ENCODE results near the gene GPR162. TPM values are rescaled to one million over a fixed set of nuclear protein-coding genes. Genes with fewer than 3 reads are reported as not detected.

GPR162 gene
- total and polyA plus RNA-seq, 3 experiments from 2014 or later = 0.11 TPM; not detected in 2

DNA sequence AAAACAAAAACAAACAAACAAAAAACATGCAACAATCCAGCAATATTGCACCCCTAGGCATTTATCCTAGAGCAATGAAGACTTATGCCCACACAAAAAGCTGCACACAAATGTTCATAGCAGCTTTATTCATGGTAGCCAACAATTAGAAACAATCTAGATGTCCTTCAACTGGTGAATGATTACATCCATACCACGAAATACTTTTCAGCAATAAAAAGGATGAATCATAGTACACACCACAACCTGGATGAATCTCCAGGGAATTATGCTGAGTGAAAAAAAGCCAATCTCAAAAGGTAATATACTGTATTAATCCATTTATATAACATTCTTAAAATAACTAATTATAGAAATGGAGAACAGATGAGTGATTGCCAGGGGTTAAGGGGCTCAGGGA lies 14.5 kb upstream of the GPR162 start:
- CTCF ChIA-PET = interaction anchor here (1.5 kb wide), 1 partner anchor 28 kb away, joined by 3 read pairs; no protein-coding TSS in a partner anchor
- Histone ChIP-seq H3K36me3 (ENCODE audit: insufficient read depth, low read length) (no peaks in the 10 kb centered on the region), H3K4me3 (ENCODE audit: low read length) (no peak overlapping the region), H3K27me3 (ENCODE audit: insufficient read depth, low read length, poor library complexity, severe bottlenecking) (no peaks in the 10 kb centered on the region), H3K9me3 (ENCODE audit: low read length) (no peaks in the 10 kb centered on the region), H3K4me1 (ENCODE audit: insufficient read depth, low read length) (no peaks in the 10 kb centered on the region), H3K27ac (ENCODE audit: low read depth, low read length) (no peak overlapping the region)
- H3K4me1 Mint-ChIP-seq = no peaks in the 10 kb centered on the region
- no peak for DNase-seq
- H3K27me3 Mint-ChIP-seq = peaks cover 0 to 3% of the 10 kb centered on the region in 2 donors
- H3K27ac Mint-ChIP-seq = no peak overlapping the region
- POLR2A ChIA-PET = no interaction called here
- no peaks in the 10 kb centered on the region for H3K9me3 Mint-ChIP-seq
- no peaks in the 10 kb centered on the region for H3K36me3 Mint-ChIP-seq
- H3K4me3 Mint-ChIP-seq = no peak overlapping the region

DNA sequence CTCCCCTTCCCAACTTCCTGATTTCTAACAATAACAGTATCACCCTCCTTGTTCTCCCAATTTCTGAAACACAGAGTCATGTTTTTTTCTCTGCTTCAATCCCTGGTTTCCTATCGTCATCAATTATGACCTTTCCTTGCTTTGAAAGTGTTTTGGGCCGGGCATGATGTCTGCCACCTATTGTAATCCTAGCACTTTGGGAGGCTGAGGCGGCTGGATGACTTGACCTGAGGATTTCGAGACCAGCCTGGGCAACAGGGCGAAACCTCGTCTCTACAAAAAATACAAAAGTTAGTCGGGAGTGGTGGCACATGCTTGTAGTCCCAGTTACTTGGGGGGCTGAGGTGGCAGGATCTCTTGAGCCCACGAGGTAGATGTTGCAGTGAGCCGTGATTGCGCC lies 12.6 kb upstream of the GPR162 start:
- no peaks in the 10 kb centered on the region for H3K4me1 Mint-ChIP-seq
- Histone ChIP-seq H3K27me3 (ENCODE audit: insufficient read depth, low read length, poor library complexity, severe bottlenecking) (no peaks in the 10 kb centered on the region), H3K4me1 (ENCODE audit: insufficient read depth, low read length) (no peaks in the 10 kb centered on the region), H3K27ac (ENCODE audit: low read depth, low read length) (no peak overlapping the region), H3K9me3 (ENCODE audit: low read length) (no peaks in the 10 kb centered on the region), H3K36me3 (ENCODE audit: insufficient read depth, low read length) (no peaks in the 10 kb centered on the region), H3K4me3 (ENCODE audit: low read length) (no peak overlapping the region)
- ChIA-PET POLR2A (no interaction called here), CTCF (interaction anchor here (1.2 kb wide), 1 partner anchor 27 kb away, joined by 3 read pairs; no protein-coding TSS in a partner anchor)
- H3K4me3 Mint-ChIP-seq = no peak overlapping the region
- H3K27me3 Mint-ChIP-seq = peaks cover 3 to 7% of the 10 kb centered on the region in 2 donors
- DNase-seq = no peak
- no peak overlapping the region for H3K27ac Mint-ChIP-seq
- H3K36me3 Mint-ChIP-seq = no peaks in the 10 kb centered on the region
- no peaks in the 10 kb centered on the region for H3K9me3 Mint-ChIP-seq

DNA sequence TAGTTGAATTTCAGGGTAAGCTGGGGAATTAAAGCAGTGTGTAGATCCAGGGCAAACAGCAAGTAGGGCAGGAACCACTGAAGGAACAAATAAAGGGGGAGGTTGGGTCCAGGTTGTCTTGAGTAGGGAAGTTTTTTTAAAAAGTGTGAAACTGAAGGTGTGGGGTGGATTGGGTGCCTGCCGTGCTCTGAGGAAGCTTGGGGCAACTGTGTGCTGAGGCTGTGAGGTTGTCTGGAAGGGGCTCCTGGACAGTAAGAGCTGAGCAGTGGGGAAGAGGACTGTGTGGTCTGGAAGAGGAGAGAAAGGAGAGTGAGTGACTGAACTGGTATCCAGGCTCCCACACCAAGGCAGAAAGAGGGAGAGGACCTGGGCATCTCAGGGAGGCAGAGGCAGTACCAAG lies 10.9 kb upstream of the GPR162 start:
- H3K36me3 ChIP-seq (ENCODE audit: insufficient read depth, low read length) = no peaks in the 10 kb centered on the region
- H3K36me3 Mint-ChIP-seq = no peaks in the 10 kb centered on the region
- peak overlapping the region in 2 of 8 donors; percentile 23 to 39 for H3K27ac Mint-ChIP-seq
- ChIA-PET POLR2A (interaction anchor here (0.7 kb wide), 1 partner anchor 308 kb away, joined by 5 read pairs; no protein-coding TSS in a partner anchor), CTCF (interaction anchor here (0.6 kb wide), 1 partner anchor 14 kb away, joined by 3 read pairs; no protein-coding TSS in a partner anchor)
- no peak overlapping the region for H3K27ac ChIP-seq (ENCODE audit: low read depth, low read length)
- H3K9me3 Mint-ChIP-seq = no peaks in the 10 kb centered on the region
- no peak overlapping the region for H3K4me3 ChIP-seq (ENCODE audit: low read length)
- no peaks in the 10 kb centered on the region for H3K4me1 ChIP-seq (ENCODE audit: insufficient read depth, low read length)
- no peak for DNase-seq
- H3K27me3 Mint-ChIP-seq = peaks cover 3 to 10% of the 10 kb centered on the region in 2 donors
- H3K4me3 Mint-ChIP-seq = no peak overlapping the region
- no peaks in the 10 kb centered on the region for H3K9me3 ChIP-seq (ENCODE audit: low read length)
- H3K4me1 Mint-ChIP-seq = no peaks in the 10 kb centered on the region
- no peaks in the 10 kb centered on the region for H3K27me3 ChIP-seq (ENCODE audit: insufficient read depth, low read length, poor library complexity, severe bottlenecking)

DNA sequence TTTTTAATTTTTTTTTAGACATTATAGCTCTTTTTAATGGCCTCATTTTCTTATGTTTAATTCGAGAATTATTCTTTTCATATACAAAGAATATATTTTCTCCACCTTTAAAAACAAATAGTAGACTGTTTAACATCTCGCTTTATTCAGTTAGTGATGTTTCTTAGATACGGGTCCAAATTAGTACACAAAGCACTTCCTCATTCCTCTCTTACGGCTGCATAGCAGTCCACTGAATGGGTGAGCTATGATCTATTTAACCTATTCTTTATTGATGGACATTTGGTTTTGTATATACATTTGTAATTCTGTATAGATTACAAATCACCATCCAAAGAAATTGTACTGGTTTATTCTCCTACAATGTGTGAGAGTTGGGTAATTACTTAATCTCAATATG lies 8.3 kb upstream of the GPR162 start:
- Mint-ChIP-seq H3K9me3 (no peaks in the 10 kb centered on the region), H3K36me3 (no peaks in the 10 kb centered on the region), H3K4me1 (no peaks in the 10 kb centered on the region), H3K27ac (no peak overlapping the region), H3K27me3 (peaks cover 5 to 11% of the 10 kb centered on the region in 2 donors), H3K4me3 (no peak overlapping the region)
- ChIA-PET CTCF (interaction anchor here (0.7 to 1.5 kb wide), 3 partner anchors 20 to 59 kb away, joined by 3 read pairs; no protein-coding TSS in a partner anchor), POLR2A (interaction anchor here (0.5 kb wide), 1 partner anchor 12 kb away, joined by 4 read pairs; no protein-coding TSS in a partner anchor)
- peaks cover 11% of the 10 kb centered on the region for H3K36me3 ChIP-seq (ENCODE audit: insufficient read depth, low read length)
- DNase-seq = no peak
- no peaks in the 10 kb centered on the region for H3K4me1 ChIP-seq (ENCODE audit: insufficient read depth, low read length)
- no peaks in the 10 kb centered on the region for H3K27me3 ChIP-seq (ENCODE audit: insufficient read depth, low read length, poor library complexity, severe bottlenecking)
- H3K4me3 ChIP-seq (ENCODE audit: low read length) = no peak overlapping the region
- no peaks in the 10 kb centered on the region for H3K9me3 ChIP-seq (ENCODE audit: low read length)
- no peak overlapping the region for H3K27ac ChIP-seq (ENCODE audit: low read depth, low read length)

DNA sequence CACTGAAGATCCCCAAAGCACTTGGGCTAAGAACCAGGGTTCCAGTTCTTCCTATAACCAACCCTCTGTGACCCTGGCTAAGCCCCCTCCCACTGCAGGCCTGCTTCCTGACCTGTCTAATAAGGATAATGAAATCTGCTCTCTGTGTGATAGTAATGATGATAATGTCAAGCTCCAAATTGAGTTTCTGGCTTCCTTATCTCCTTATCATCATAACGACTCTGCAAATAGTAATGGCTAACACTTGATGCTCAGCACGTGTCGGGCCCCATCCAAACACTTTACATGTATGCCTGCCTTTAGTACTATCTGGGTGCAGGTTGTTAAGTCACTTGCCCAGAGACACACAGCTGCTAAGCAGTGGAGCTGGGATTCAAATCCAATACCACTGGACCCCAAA lies 5.0 kb upstream of the GPR162 start:
- Mint-ChIP-seq H3K36me3 (no peaks in the 10 kb centered on the region), H3K9me3 (no peaks in the 10 kb centered on the region), H3K27me3 (peaks cover 5 to 18% of the 10 kb centered on the region in 2 donors), H3K4me3 (no peak overlapping the region), H3K4me1 (peaks cover 0 to 7% (median 7%) of the 10 kb centered on the region in 3 donors), H3K27ac (peak overlapping the region in 1 of 8 donors; percentile 58)
- POLR2A ChIA-PET = no interaction called here
- H3K4me3 ChIP-seq (ENCODE audit: low read length) = no peak overlapping the region
- CTCF ChIA-PET = interaction anchor here (1.0 kb wide), 1 partner anchor 10 kb away, joined by 6 read pairs; no protein-coding TSS in a partner anchor
- H3K27ac ChIP-seq (ENCODE audit: low read depth, low read length) = no peak overlapping the region
- no peaks in the 10 kb centered on the region for H3K9me3 ChIP-seq (ENCODE audit: low read length)
- peaks cover 8% of the 10 kb centered on the region for H3K4me1 ChIP-seq (ENCODE audit: insufficient read depth, low read length)
- no peak for DNase-seq
- H3K27me3 ChIP-seq (ENCODE audit: insufficient read depth, low read length, poor library complexity, severe bottlenecking) = no peaks in the 10 kb centered on the region
- peaks cover 11% of the 10 kb centered on the region for H3K36me3 ChIP-seq (ENCODE audit: insufficient read depth, low read length)

DNA sequence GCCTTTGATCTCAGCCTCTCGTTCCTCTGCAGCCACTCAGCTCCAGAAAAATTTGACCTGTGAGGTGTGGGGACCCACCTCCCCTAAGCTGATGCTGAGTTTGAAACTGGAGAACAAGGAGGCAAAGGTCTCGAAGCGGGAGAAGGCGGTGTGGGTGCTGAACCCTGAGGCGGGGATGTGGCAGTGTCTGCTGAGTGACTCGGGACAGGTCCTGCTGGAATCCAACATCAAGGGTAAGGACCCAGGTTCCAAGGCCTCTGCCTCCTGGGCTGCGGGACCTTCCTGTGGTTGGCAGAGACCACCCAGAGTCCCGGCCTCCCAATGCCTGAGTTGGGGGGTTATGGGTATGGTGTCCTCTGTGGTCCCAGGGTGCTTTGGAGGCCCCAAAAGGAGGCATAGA lies 4.5 kb upstream of the GPR162 start:
- H3K27ac ChIP-seq (ENCODE audit: low read depth, low read length) = no peak overlapping the region
- Mint-ChIP-seq H3K27me3 (peaks cover 5 to 21% of the 10 kb centered on the region in 2 donors), H3K27ac (no peak overlapping the region), H3K4me3 (no peak overlapping the region), H3K36me3 (no peaks in the 10 kb centered on the region), H3K9me3 (no peaks in the 10 kb centered on the region), H3K4me1 (peaks cover 0 to 10% (median 9%) of the 10 kb centered on the region in 3 donors)
- POLR2A ChIA-PET = no interaction called here
- CTCF ChIA-PET = interaction anchor here (1.0 kb wide), 1 partner anchor 9 kb away, joined by 6 read pairs; no protein-coding TSS in a partner anchor
- no peak overlapping the region for H3K4me3 ChIP-seq (ENCODE audit: low read length)
- peaks cover 1% of the 10 kb centered on the region for H3K27me3 ChIP-seq (ENCODE audit: insufficient read depth, low read length, poor library complexity, severe bottlenecking)
- peaks cover 8% of the 10 kb centered on the region for H3K4me1 ChIP-seq (ENCODE audit: insufficient read depth, low read length)
- no peak for DNase-seq
- no peaks in the 10 kb centered on the region for H3K9me3 ChIP-seq (ENCODE audit: low read length)
- H3K36me3 ChIP-seq (ENCODE audit: insufficient read depth, low read length) = peaks cover 11% of the 10 kb centered on the region

DNA sequence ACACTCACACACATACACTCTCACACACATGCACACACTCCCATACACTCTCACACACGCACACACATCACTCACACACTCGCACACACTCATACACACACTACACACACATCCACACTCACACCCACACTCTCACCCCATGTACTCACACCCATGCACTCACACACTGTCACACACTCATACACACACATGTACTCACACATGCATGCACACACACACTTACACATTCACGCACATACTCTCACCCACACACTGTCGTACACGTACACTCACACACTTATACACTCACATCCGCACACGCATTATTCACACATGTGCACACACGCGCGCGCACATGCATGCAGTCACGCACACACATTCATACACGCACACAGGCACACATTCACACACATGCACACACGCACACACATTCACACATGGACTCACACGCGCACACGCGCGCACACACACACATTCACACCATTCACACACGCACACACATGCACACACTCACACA lies 3.9 kb upstream of the GPR162 start:
- Mint-ChIP-seq H3K27ac (peak overlapping the region in 2 of 8 donors; percentile 5 to 12), H3K4me3 (no peak overlapping the region), H3K4me1 (peaks cover 0 to 11% (median 10%) of the 10 kb centered on the region in 3 donors), H3K27me3 (peaks cover 5 to 27% of the 10 kb centered on the region in 2 donors), H3K36me3 (no peaks in the 10 kb centered on the region), H3K9me3 (no peaks in the 10 kb centered on the region)
- no peak for DNase-seq
- POLR2A ChIA-PET = no interaction called here
- H3K9me3 ChIP-seq (ENCODE audit: low read length) = no peaks in the 10 kb centered on the region
- H3K4me3 ChIP-seq (ENCODE audit: low read length) = no peak overlapping the region
- H3K27me3 ChIP-seq (ENCODE audit: insufficient read depth, low read length, poor library complexity, severe bottlenecking) = peaks cover 7% of the 10 kb centered on the region
- peaks cover 11% of the 10 kb centered on the region for H3K36me3 ChIP-seq (ENCODE audit: insufficient read depth, low read length)
- no peak overlapping the region for H3K27ac ChIP-seq (ENCODE audit: low read depth, low read length)
- peaks cover 8% of the 10 kb centered on the region for H3K4me1 ChIP-seq (ENCODE audit: insufficient read depth, low read length)
- CTCF ChIA-PET = interaction anchor here (1.0 kb wide), 1 partner anchor 9 kb away, joined by 6 read pairs; no protein-coding TSS in a partner anchor

DNA sequence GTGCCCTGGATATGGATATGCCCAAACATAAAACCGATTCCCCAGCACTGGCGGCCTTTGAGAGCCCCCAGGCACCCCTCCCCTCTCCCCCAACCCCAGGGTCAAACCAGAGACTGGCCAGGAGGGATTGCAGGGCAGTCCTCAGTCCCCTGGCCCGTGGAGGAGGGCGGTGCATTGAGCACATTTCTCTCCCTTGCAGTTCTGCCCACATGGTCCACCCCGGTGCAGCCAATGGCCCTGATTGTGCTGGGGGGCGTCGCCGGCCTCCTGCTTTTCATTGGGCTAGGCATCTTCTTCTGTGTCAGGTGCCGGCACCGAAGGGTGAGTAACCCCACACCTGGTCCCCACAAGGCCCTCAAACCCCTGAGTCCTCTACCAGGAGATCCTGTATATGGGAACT lies 3.4 kb upstream of the GPR162 start:
- Mint-ChIP-seq H3K4me3 (no peak overlapping the region), H3K9me3 (no peaks in the 10 kb centered on the region), H3K27ac (no peak overlapping the region), H3K27me3 (peaks cover 8 to 32% of the 10 kb centered on the region in 2 donors), H3K4me1 (peaks cover 0 to 11% (median 10%) of the 10 kb centered on the region in 3 donors), H3K36me3 (no peaks in the 10 kb centered on the region)
- H3K4me1 ChIP-seq (ENCODE audit: insufficient read depth, low read length) = peaks cover 8% of the 10 kb centered on the region
- H3K27ac ChIP-seq (ENCODE audit: low read depth, low read length) = no peak overlapping the region
- peaks cover 11% of the 10 kb centered on the region for H3K36me3 ChIP-seq (ENCODE audit: insufficient read depth, low read length)
- H3K9me3 ChIP-seq (ENCODE audit: low read length) = no peaks in the 10 kb centered on the region
- ChIA-PET CTCF (no interaction called here), POLR2A (no interaction called here)
- H3K27me3 ChIP-seq (ENCODE audit: insufficient read depth, low read length, poor library complexity, severe bottlenecking) = peaks cover 12% of the 10 kb centered on the region
- DNase-seq = no peak
- H3K4me3 ChIP-seq (ENCODE audit: low read length) = no peak overlapping the region
